ENCODE data around the gene SLC26A6.

Gene SLC26A6

GRCh38 chr3:48642605-48643004, 7.3 kb upstream of the SLC26A6 start:
- H3K4me3 ChIP-seq: no peak overlapping the region
- H3K9ac ChIP-seq (ENCODE audit: insufficient read length): no peak overlapping the region
- H3K36me3 ChIP-seq (ENCODE audit: insufficient read depth, low read length): no peaks in the 10 kb centered on the region
- TF ChIP-seq POLR2AphosphoS5 (IDR thresholded peaks at IDR 0.05; ENCODE audit: borderline replicate concordance, low read depth, low read length) (no peak), FOXP2 (optimal IDR thresholded peaks at IDR 0.05; ENCODE audit: control extremely low read depth, extremely low read length, insufficient read depth) (no peak), EZH2 (IDR thresholded peaks at IDR 0.05) (no peak)
- no peak overlapping the region for H3K27ac ChIP-seq
- no peaks in the 10 kb centered on the region for H3K9me3 ChIP-seq (ENCODE audit: low read depth, low read length)
- no peak for DNase-seq (ENCODE audit: low read depth, low spot score)

GRCh38 chr3:48641396-48641795, 6.1 kb upstream of the SLC26A6 start:
- TF ChIP-seq FOXP2 (optimal IDR thresholded peaks at IDR 0.05; ENCODE audit: control extremely low read depth, extremely low read length, insufficient read depth) (no peak), POLR2AphosphoS5 (IDR thresholded peaks at IDR 0.05; ENCODE audit: borderline replicate concordance, low read depth, low read length) (no peak), EZH2 (IDR thresholded peaks at IDR 0.05) (no peak)
- Histone ChIP-seq H3K9ac (ENCODE audit: insufficient read length) (no peak overlapping the region), H3K9me3 (ENCODE audit: low read depth, low read length) (no peaks in the 10 kb centered on the region), H3K4me3 (no peak overlapping the region), H3K27ac (no peak overlapping the region), H3K36me3 (ENCODE audit: insufficient read depth, low read length) (no peaks in the 10 kb centered on the region)
- DNase-seq (ENCODE audit: low read depth, low spot score): no peak

GRCh38 chr3:48639944-48640606, 4.8 kb upstream of the SLC26A6 start:
- TF ChIP-seq FOXP2 (optimal IDR thresholded peaks at IDR 0.05; ENCODE audit: control extremely low read depth, extremely low read length, insufficient read depth): no peak
- no peak for TF ChIP-seq EZH2 (IDR thresholded peaks at IDR 0.05)
- TF ChIP-seq POLR2AphosphoS5 (IDR thresholded peaks at IDR 0.05; ENCODE audit: borderline replicate concordance, low read depth, low read length): no peak
- Histone ChIP-seq H3K36me3 (ENCODE audit: insufficient read depth, low read length) (no peaks in the 10 kb centered on the region), H3K27ac (no peak overlapping the region), H3K4me3 (no peak overlapping the region), H3K9me3 (ENCODE audit: low read depth, low read length) (no peaks in the 10 kb centered on the region), H3K9ac (ENCODE audit: insufficient read length) (no peak overlapping the region)
- no peak for DNase-seq (ENCODE audit: low read depth, low spot score)

GRCh38 chr3:48637305-48637704, 2.0 kb upstream of the SLC26A6 start:
- TF ChIP-seq EZH2 (IDR thresholded peaks at IDR 0.05) (no peak), POLR2AphosphoS5 (IDR thresholded peaks at IDR 0.05; ENCODE audit: borderline replicate concordance, low read depth, low read length) (no peak), FOXP2 (optimal IDR thresholded peaks at IDR 0.05; ENCODE audit: control extremely low read depth, extremely low read length, insufficient read depth) (no peak)
- no peak for DNase-seq (ENCODE audit: low read depth, low spot score)
- no peak overlapping the region for H3K27ac ChIP-seq
- H3K9me3 ChIP-seq (ENCODE audit: low read depth, low read length): no peaks in the 10 kb centered on the region
- no peak overlapping the region for H3K4me3 ChIP-seq
- no peak overlapping the region for H3K9ac ChIP-seq (ENCODE audit: insufficient read length)
- no peaks in the 10 kb centered on the region for H3K36me3 ChIP-seq (ENCODE audit: insufficient read depth, low read length)

- TF ChIP-seq POLR2AphosphoS5 (IDR thresholded peaks at IDR 0.05; ENCODE audit: borderline replicate concordance, low read depth, low read length) (no peak), EZH2 (IDR thresholded peaks at IDR 0.05) (no peak), FOXP2 (optimal IDR thresholded peaks at IDR 0.05; ENCODE audit: control extremely low read depth, extremely low read length, insufficient read depth) (no peak)
- Histone ChIP-seq H3K9ac (ENCODE audit: insufficient read length) (no peak overlapping the region), H3K4me3 (peak overlapping the region; percentile 83), H3K36me3 (ENCODE audit: insufficient read depth, low read length) (no peaks in the 10 kb centered on the region), H3K9me3 (ENCODE audit: low read depth, low read length) (no peaks in the 10 kb centered on the region), H3K27ac (no peak overlapping the region)
- DNase-seq (ENCODE audit: low read depth, low spot score): no peak
Measured at GRCh38 chr3:48636149-48636655, 941 bp upstream of the SLC26A6 start.

GRCh38 chr3:48634661-48635221, 520 bp downstream of the SLC26A6 start:
- H3K36me3 ChIP-seq (ENCODE audit: insufficient read depth, low read length): no peaks in the 10 kb centered on the region
- peak overlapping the region; percentile 59 for H3K9ac ChIP-seq (ENCODE audit: insufficient read length)
- peak overlapping the region; percentile 83 for H3K4me3 ChIP-seq
- DNase-seq (ENCODE audit: low read depth, low spot score): no peak
- TF ChIP-seq FOXP2 (optimal IDR thresholded peaks at IDR 0.05; ENCODE audit: control extremely low read depth, extremely low read length, insufficient read depth) (no peak), POLR2AphosphoS5 (IDR thresholded peaks at IDR 0.05; ENCODE audit: borderline replicate concordance, low read depth, low read length) (no peak), EZH2 (IDR thresholded peaks at IDR 0.05) (no peak)
- no peaks in the 10 kb centered on the region for H3K9me3 ChIP-seq (ENCODE audit: low read depth, low read length)
- H3K27ac ChIP-seq: no peak overlapping the region

- TF ChIP-seq EZH2 (IDR thresholded peaks at IDR 0.05): no peak
- TF ChIP-seq FOXP2 (optimal IDR thresholded peaks at IDR 0.05; ENCODE audit: control extremely low read depth, extremely low read length, insufficient read depth): no peak
- TF ChIP-seq POLR2AphosphoS5 (IDR thresholded peaks at IDR 0.05; ENCODE audit: borderline replicate concordance, low read depth, low read length): no peak
- H3K4me3 ChIP-seq: no peak overlapping the region
- no peaks in the 10 kb centered on the region for H3K36me3 ChIP-seq (ENCODE audit: insufficient read depth, low read length)
- H3K9me3 ChIP-seq (ENCODE audit: low read depth, low read length): no peaks in the 10 kb centered on the region
- no peak for DNase-seq (ENCODE audit: low read depth, low spot score)
- H3K9ac ChIP-seq (ENCODE audit: insufficient read length): no peak overlapping the region
- no peak overlapping the region for H3K27ac ChIP-seq
Measured at GRCh38 chr3:48633743-48634142, 1.5 kb downstream of the SLC26A6 start.

- Histone ChIP-seq H3K36me3 (ENCODE audit: insufficient read depth, low read length) (no peaks in the 10 kb centered on the region), H3K9me3 (ENCODE audit: low read depth, low read length) (no peaks in the 10 kb centered on the region), H3K9ac (ENCODE audit: insufficient read length) (no peak overlapping the region), H3K27ac (no peak overlapping the region), H3K4me3 (no peak overlapping the region)
- TF ChIP-seq FOXP2 (optimal IDR thresholded peaks at IDR 0.05; ENCODE audit: control extremely low read depth, extremely low read length, insufficient read depth): no peak
- TF ChIP-seq EZH2 (IDR thresholded peaks at IDR 0.05): no peak
- TF ChIP-seq POLR2AphosphoS5 (IDR thresholded peaks at IDR 0.05; ENCODE audit: borderline replicate concordance, low read depth, low read length): no peak
- DNase-seq (ENCODE audit: low read depth, low spot score): no peak
Measured at GRCh38 chr3:48633256-48633655, 2.0 kb downstream of the SLC26A6 start.
